Memory B cell (primary cell): ENCODE results near the gene NBAS.
"Not testable (repeated sequence)": the region's sequence is repeated elsewhere in the genome, so short reads cannot be mapped to it uniquely, and the experiment has no call there.

Experiments
- ATAC-seq: fragments of 150-1000 bp; cut with Tn5 transposase; 2 replicates; pipeline ENCODE4 v1.10.0; 2021; ENCODE audit warnings: low read depth, mild to moderate bottlenecking, moderate library complexity
- DNase-seq, 2 donors: peaks; one replicate each; pipeline ENCODE4 v3.0.0; 2022; ENCODE audit warnings: low spot score in 2 of 2
- H3K27ac Mint-ChIP-seq: one replicate; pipeline ENCODE4 v1.8.0; 2022; ENCODE audit warnings: mild to moderate bottlenecking, moderate library complexity, mixed read lengths
- H3K27me3 Mint-ChIP-seq: one replicate; pipeline ENCODE4 v1.8.0; 2022; ENCODE audit warnings: mixed read lengths
- H3K36me3 Mint-ChIP-seq: one replicate; pipeline ENCODE4 v1.8.0; 2022; ENCODE audit warnings: mild to moderate bottlenecking, mixed read lengths
- H3K4me1 Mint-ChIP-seq: one replicate; pipeline ENCODE4 v1.8.0; 2022; ENCODE audit warnings: mixed read lengths
- H3K4me3 Mint-ChIP-seq: one replicate; pipeline ENCODE4 v1.8.0; 2022; ENCODE audit warnings: mild to moderate bottlenecking, moderate library complexity, mixed read lengths
- H3K9me3 Mint-ChIP-seq: one replicate; pipeline ENCODE4 v1.8.0; 2022; ENCODE audit warnings: mixed read lengths

NBAS gene

GRCh38 chr2:15510131-15510530 is 51.0 kb downstream of the NBAS start:
- H3K27ac Mint-ChIP-seq: no peak overlapping the region
- DNase-seq (no peak), ATAC-seq (no peak)
- no peaks in the 10 kb centered on the region for H3K4me1 Mint-ChIP-seq
- H3K27me3 Mint-ChIP-seq: no peaks in the 10 kb centered on the region
- H3K4me3 Mint-ChIP-seq: no peak overlapping the region
- H3K9me3 Mint-ChIP-seq: no peaks in the 10 kb centered on the region
- H3K36me3 Mint-ChIP-seq: peaks cover 60% of the 10 kb centered on the region

- no peak overlapping the region for H3K4me3 Mint-ChIP-seq
- DNase-seq: no peak
- no peak for ATAC-seq
- no peaks in the 10 kb centered on the region for H3K4me1 Mint-ChIP-seq
- H3K27ac Mint-ChIP-seq: no peak overlapping the region
- H3K27me3 Mint-ChIP-seq: no peaks in the 10 kb centered on the region
- no peaks in the 10 kb centered on the region for H3K9me3 Mint-ChIP-seq
- peaks cover 60% of the 10 kb centered on the region for H3K36me3 Mint-ChIP-seq
Observed at GRCh38 chr2:15507697-15508096, 53.4 kb downstream of the NBAS start.

GRCh38 chr2:15507061-15507460 is 54.1 kb downstream of the NBAS start:
- Mint-ChIP-seq H3K27ac (no peak overlapping the region), H3K4me1 (no peaks in the 10 kb centered on the region)

GRCh38 chr2:15506229-15506819 is 54.8 kb downstream of the NBAS start:
- peaks cover 60% of the 10 kb centered on the region for H3K36me3 Mint-ChIP-seq
- no peak overlapping the region for H3K4me3 Mint-ChIP-seq
- H3K4me1 Mint-ChIP-seq: no peaks in the 10 kb centered on the region
- no peak overlapping the region for H3K27ac Mint-ChIP-seq
- H3K9me3 Mint-ChIP-seq: no peaks in the 10 kb centered on the region
- DNase-seq (no peak), ATAC-seq (no peak)
- H3K27me3 Mint-ChIP-seq: no peaks in the 10 kb centered on the region

More at GRCh38 chr2:15507061-15507460, 54.1 kb downstream of the NBAS start:
- Mint-ChIP-seq H3K36me3 (peaks cover 60% of the 10 kb centered on the region), H3K4me3 (no peak overlapping the region), H3K27me3 (no peaks in the 10 kb centered on the region), H3K9me3 (no peaks in the 10 kb centered on the region)
- ATAC-seq (no peak), DNase-seq (no peak)

GRCh38 chr2:15504882-15505663 is 56.1 kb downstream of the NBAS start:
- peaks cover 54% of the 10 kb centered on the region for H3K36me3 Mint-ChIP-seq
- DNase-seq (no peak), ATAC-seq (no peak)
- H3K27ac Mint-ChIP-seq: no peak overlapping the region
- no peaks in the 10 kb centered on the region for H3K27me3 Mint-ChIP-seq
- H3K4me3 Mint-ChIP-seq: no peak overlapping the region
- H3K9me3 Mint-ChIP-seq: no peaks in the 10 kb centered on the region
- no peaks in the 10 kb centered on the region for H3K4me1 Mint-ChIP-seq

GRCh38 chr2:15499251-15499650 is 61.9 kb downstream of the NBAS start:
- H3K36me3 Mint-ChIP-seq: peaks cover 46% of the 10 kb centered on the region
- not testable (repeated sequence) for DNase-seq, H3K9me3 Mint-ChIP-seq, H3K4me3 Mint-ChIP-seq, H3K4me1 Mint-ChIP-seq, ATAC-seq, H3K27me3 Mint-ChIP-seq
- H3K27ac Mint-ChIP-seq: peak overlapping the region; percentile 69

GRCh38 chr2:15498554-15498953 is 62.6 kb downstream of the NBAS start:
- Mint-ChIP-seq H3K27me3 (no peaks in the 10 kb centered on the region), H3K9me3 (no peaks in the 10 kb centered on the region), H3K4me1 (no peaks in the 10 kb centered on the region), H3K27ac (peak overlapping the region; percentile 69), H3K4me3 (no peak overlapping the region), H3K36me3 (peaks cover 43% of the 10 kb centered on the region)
- ATAC-seq (no peak), DNase-seq (no peak)

- ATAC-seq (no peak), DNase-seq (no peak)
- H3K36me3 Mint-ChIP-seq: peaks cover 37% of the 10 kb centered on the region
- no peaks in the 10 kb centered on the region for H3K4me1 Mint-ChIP-seq
- H3K27ac Mint-ChIP-seq: no peak overlapping the region
- H3K4me3 Mint-ChIP-seq: no peak overlapping the region
- no peaks in the 10 kb centered on the region for H3K27me3 Mint-ChIP-seq
- H3K9me3 Mint-ChIP-seq: no peaks in the 10 kb centered on the region
Observed at GRCh38 chr2:15494877-15495276, 66.3 kb downstream of the NBAS start.

- no peaks in the 10 kb centered on the region for H3K4me1 Mint-ChIP-seq
- DNase-seq: no peak
- H3K27ac Mint-ChIP-seq: no peak overlapping the region
- no peaks in the 10 kb centered on the region for H3K9me3 Mint-ChIP-seq
- ATAC-seq: no peak
- no peaks in the 10 kb centered on the region for H3K27me3 Mint-ChIP-seq
- H3K36me3 Mint-ChIP-seq: peaks cover 25% of the 10 kb centered on the region
- H3K4me3 Mint-ChIP-seq: no peak overlapping the region
Observed at GRCh38 chr2:15492773-15493325, 68.3 kb downstream of the NBAS start.

- no peaks in the 10 kb centered on the region for H3K27me3 Mint-ChIP-seq
- H3K4me1 Mint-ChIP-seq: no peaks in the 10 kb centered on the region
- H3K27ac Mint-ChIP-seq: no peak overlapping the region
- no peak for ATAC-seq
- H3K9me3 Mint-ChIP-seq: no peaks in the 10 kb centered on the region
- H3K36me3 Mint-ChIP-seq: peaks cover 28% of the 10 kb centered on the region
- DNase-seq: no peak
- H3K4me3 Mint-ChIP-seq: no peak overlapping the region
Observed at GRCh38 chr2:15486770-15487169, 74.4 kb downstream of the NBAS start.

- H3K9me3 Mint-ChIP-seq: no peaks in the 10 kb centered on the region
- H3K27me3 Mint-ChIP-seq: no peaks in the 10 kb centered on the region
- peaks cover 29% of the 10 kb centered on the region for H3K36me3 Mint-ChIP-seq
- no peak for ATAC-seq
- H3K4me3 Mint-ChIP-seq: no peak overlapping the region
- DNase-seq: no peak
- no peaks in the 10 kb centered on the region for H3K4me1 Mint-ChIP-seq
- no peak overlapping the region for H3K27ac Mint-ChIP-seq
Observed at GRCh38 chr2:15485949-15486348, 75.2 kb downstream of the NBAS start.

- H3K4me3 Mint-ChIP-seq: no peak overlapping the region
- ATAC-seq (no peak), DNase-seq (no peak)
- H3K36me3 Mint-ChIP-seq: peaks cover 25% of the 10 kb centered on the region
- H3K4me1 Mint-ChIP-seq: no peaks in the 10 kb centered on the region
- no peak overlapping the region for H3K27ac Mint-ChIP-seq
- H3K27me3 Mint-ChIP-seq: no peaks in the 10 kb centered on the region
- H3K9me3 Mint-ChIP-seq: no peaks in the 10 kb centered on the region
Observed at GRCh38 chr2:15481000-15481399, 80.1 kb downstream of the NBAS start.

GRCh38 chr2:15480552-15480951 is 80.6 kb downstream of the NBAS start:
- H3K4me1 Mint-ChIP-seq: no peaks in the 10 kb centered on the region
- peaks cover 25% of the 10 kb centered on the region for H3K36me3 Mint-ChIP-seq
- H3K9me3 Mint-ChIP-seq: no peaks in the 10 kb centered on the region
- H3K27me3 Mint-ChIP-seq: no peaks in the 10 kb centered on the region
- no peak overlapping the region for H3K4me3 Mint-ChIP-seq
- ATAC-seq (no peak), DNase-seq (no peak)
- no peak overlapping the region for H3K27ac Mint-ChIP-seq

GRCh38 chr2:15472876-15473275 is 88.3 kb downstream of the NBAS start:
- Mint-ChIP-seq H3K9me3 (peaks cover 4% of the 10 kb centered on the region), H3K36me3 (peaks cover 59% of the 10 kb centered on the region), H3K27ac (no peak overlapping the region), H3K4me1 (peaks cover 3% of the 10 kb centered on the region), H3K27me3 (no peaks in the 10 kb centered on the region), H3K4me3 (no peak overlapping the region)
- DNase-seq: no peak
- ATAC-seq: no peak
